Loucy (cell line): ENCODE results near the gene ARMC9.

Experiments
- H2AFZ ChIP-seq: fragments of 200-600 bp; sonication (generic); 2 replicates; pipeline ENCODE4 v1.6.0; 2016; ENCODE audit warnings: antibody characterized with exemption, mild to moderate bottlenecking, low read length, moderate library complexity
- H3F3A ChIP-seq: fragments of 200-600 bp; 2 replicates; pipeline ENCODE4 v1.6.0; 2016; ENCODE audit warnings: antibody characterized with exemption, low read depth, mild to moderate bottlenecking
- H3K27me3 ChIP-seq: fragments of 200-600 bp; sonication (generic); 2 replicates; pipeline ENCODE4 v1.6.1; 2014; ENCODE audit warnings: low read length, mild to moderate bottlenecking; ENCODE audit not compliant: insufficient read depth, poor library complexity, severe bottlenecking
- H3K36me3 ChIP-seq: fragments of 200-600 bp; sonication (generic); 2 replicates; pipeline ENCODE4 v1.6.1; 2016; ENCODE audit warnings: low read length; ENCODE audit not compliant: insufficient read depth
- H3K4me1 ChIP-seq: fragments of 200-600 bp; sonication (generic); 2 replicates; pipeline ENCODE4 v1.5.1; 2014; ENCODE audit warnings: low read length, mild to moderate bottlenecking; ENCODE audit not compliant: insufficient read depth, poor library complexity, severe bottlenecking
- H3K4me2 ChIP-seq: fragments of 200-600 bp; sonication (generic); 2 replicates; pipeline ENCODE4 v1.6.0; 2014; ENCODE audit warnings: antibody characterized with exemption, low read length, low read depth, mild to moderate bottlenecking; ENCODE audit not compliant: poor library complexity, severe bottlenecking
- H3K4me3 ChIP-seq: fragments of 200-600 bp; sonication (generic); 2 replicates; pipeline ENCODE4 v1.5.1; 2014; ENCODE audit warnings: low read length, mild to moderate bottlenecking, mixed read lengths; ENCODE audit not compliant: poor library complexity, severe bottlenecking
- H3K79me2 ChIP-seq: fragments of 200-600 bp; sonication (generic); 2 replicates; pipeline ENCODE4 v1.6.1; 2014; ENCODE audit warnings: low read length; ENCODE audit not compliant: insufficient read depth
- H3K9ac ChIP-seq: fragments of 200-600 bp; sonication (generic); 2 replicates; pipeline ENCODE4 v1.6.0; 2014; ENCODE audit warnings: mild to moderate bottlenecking, low read depth, low read length, moderate library complexity; ENCODE audit not compliant: poor library complexity, severe bottlenecking
- H3K9me2 ChIP-seq: fragments of 200-600 bp; sonication (generic); replicated peaks from 2 replicates; pipeline ENCODE4 v1.6.1; 2016; ENCODE audit warnings: low read depth, low read length, mixed read lengths
- H3K9me3 ChIP-seq: fragments of 200-600 bp; sonication (generic); 2 replicates; pipeline ENCODE4 v1.6.1; 2014; ENCODE audit warnings: mild to moderate bottlenecking, antibody characterized with exemption, low read length, low read depth; ENCODE audit not compliant: insufficient read depth
- H4K20me1 ChIP-seq: fragments of 200-600 bp; sonication (generic); 2 replicates; pipeline ENCODE4 v1.6.0; 2014; ENCODE audit warnings: antibody characterized with exemption, low read length, mild to moderate bottlenecking; ENCODE audit not compliant: insufficient read depth, poor library complexity, severe bottlenecking
- CTCF ChIP-seq: fragments of 200-600 bp; sonication (generic); conservative IDR thresholded peaks from 2 replicates; pipeline ENCODE4 v1.5.1; 2014; ENCODE audit warnings: mild to moderate bottlenecking, antibody characterized with exemption, low read length
- EZH2phosphoT487 ChIP-seq: fragments of 200-600 bp; IDR thresholded peaks from 2 replicates; pipeline ENCODE4 v1.6.1; 2018; ENCODE audit warnings: antibody characterized with exemption, mild to moderate bottlenecking, moderate library complexity, borderline replicate concordance

The ARMC9 gene

GRCh38 chr2:231219289-231219688, 20.9 kb downstream of the ARMC9 start:
- Histone ChIP-seq H3K9me2 (no peaks in the 10 kb centered on the region), H4K20me1 (no peaks in the 10 kb centered on the region), H3K9ac (no peak overlapping the region), H3F3A (no peaks in the 10 kb centered on the region), H3K4me3 (no peak overlapping the region), H3K4me2 (no peak overlapping the region), H3K27me3 (no peaks in the 10 kb centered on the region), H3K4me1 (no peaks in the 10 kb centered on the region), H2AFZ (no peak overlapping the region), H3K9me3 (no peaks in the 10 kb centered on the region), H3K79me2 (no peaks in the 10 kb centered on the region), H3K36me3 (no peaks in the 10 kb centered on the region)
- TF ChIP-seq CTCF (no peak), EZH2phosphoT487 (no peak)

GRCh38 chr2:231221761-231222160, 23.3 kb downstream of the ARMC9 start:
- Histone ChIP-seq H4K20me1 (no peaks in the 10 kb centered on the region), H3K36me3 (no peaks in the 10 kb centered on the region), H3K27me3 (no peaks in the 10 kb centered on the region), H2AFZ (no peak overlapping the region), H3K9ac (no peak overlapping the region), H3K9me2 (no peaks in the 10 kb centered on the region), H3K9me3 (no peaks in the 10 kb centered on the region), H3K4me2 (no peak overlapping the region), H3K4me1 (no peaks in the 10 kb centered on the region), H3K4me3 (no peak overlapping the region), H3K79me2 (no peaks in the 10 kb centered on the region), H3F3A (no peaks in the 10 kb centered on the region)
- no peak for TF ChIP-seq EZH2phosphoT487
- no peak for TF ChIP-seq CTCF

- Histone ChIP-seq H4K20me1 (no peaks in the 10 kb centered on the region), H3K4me1 (peaks cover 1% of the 10 kb centered on the region), H3K9ac (no peak overlapping the region), H3K27me3 (no peaks in the 10 kb centered on the region), H3K9me3 (no peaks in the 10 kb centered on the region), H3K4me3 (no peak overlapping the region), H3K36me3 (no peaks in the 10 kb centered on the region), H3K9me2 (no peaks in the 10 kb centered on the region), H3K4me2 (no peak overlapping the region), H3F3A (peaks cover under 1% of the 10 kb centered on the region; the same call in 1 of the 2 replicates), H2AFZ (no peak overlapping the region), H3K79me2 (no peaks in the 10 kb centered on the region)
- TF ChIP-seq EZH2phosphoT487 (no peak), CTCF (no peak)
Measured at GRCh38 chr2:231222318-231223000, 24.0 kb downstream of the ARMC9 start.
